H4 (cell line): ENCODE measurements around the gene DHX8. TPM values are rescaled to one million over a fixed set of nuclear protein-coding genes. Genes with fewer than 3 reads are reported as not detected.

Experiments
- DNase-seq: peaks from one replicate; pipeline ENCODE4 v3.0.0-alpha.2; 2015; ENCODE audit warnings: low spot score
- total RNA-seq: library from RNA; depleted of rRNA; stranded (reverse); fragments of >200 nt; shearing (Covaris generic); gene quantifications from 2 replicates; pipeline ENCODE4 v1.2.3, GENCODE V29; 2014

DHX8 gene
- total RNA-seq, 1 experiment from 2014 or later = 32.9 TPM

GRCh38 chr17:43524945-43525575 is 41.3 kb downstream of the DHX8 start:
- no peak for DNase-seq

- DNase-seq = no peak
Observed at GRCh38 chr17:43526886-43527648, 43.3 kb downstream of the DHX8 start.

DNA sequence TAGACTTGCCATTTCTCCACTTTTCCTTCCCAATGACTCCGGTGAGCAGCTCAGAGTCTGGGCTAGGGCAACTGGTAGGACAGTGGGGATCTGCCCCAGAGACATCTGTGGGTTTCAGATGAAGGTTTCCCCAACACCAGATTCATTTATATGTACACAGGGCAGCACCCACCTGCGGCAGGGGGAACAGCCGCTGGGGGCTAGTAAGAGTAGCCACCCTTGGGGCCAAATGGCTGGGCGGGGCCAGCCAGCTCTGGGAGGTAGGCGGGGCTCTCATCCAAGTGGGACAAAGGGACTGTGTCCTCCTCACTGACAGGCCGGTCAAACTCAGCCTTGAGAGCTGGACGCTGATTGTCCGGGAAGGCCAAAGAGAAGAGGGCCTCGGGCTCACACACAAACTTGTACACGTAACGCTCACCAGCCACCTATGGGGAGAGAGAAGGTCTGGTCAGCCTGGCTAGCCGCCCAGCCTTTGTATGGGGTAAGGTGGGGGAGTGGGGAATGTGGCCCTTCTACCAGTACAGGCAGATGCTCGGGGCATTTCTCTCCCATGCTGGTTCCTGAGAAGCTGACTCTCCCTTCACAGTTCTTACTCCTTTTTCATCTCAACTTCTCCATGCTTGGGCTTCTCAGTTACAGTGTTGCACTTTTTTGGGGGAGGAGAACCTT is 44.7 kb downstream of the DHX8 start:
- no peak for DNase-seq

GRCh38 chr17:43528988-43529814 is 45.4 kb downstream of the DHX8 start:
- DNase-seq = no peak

DNA sequence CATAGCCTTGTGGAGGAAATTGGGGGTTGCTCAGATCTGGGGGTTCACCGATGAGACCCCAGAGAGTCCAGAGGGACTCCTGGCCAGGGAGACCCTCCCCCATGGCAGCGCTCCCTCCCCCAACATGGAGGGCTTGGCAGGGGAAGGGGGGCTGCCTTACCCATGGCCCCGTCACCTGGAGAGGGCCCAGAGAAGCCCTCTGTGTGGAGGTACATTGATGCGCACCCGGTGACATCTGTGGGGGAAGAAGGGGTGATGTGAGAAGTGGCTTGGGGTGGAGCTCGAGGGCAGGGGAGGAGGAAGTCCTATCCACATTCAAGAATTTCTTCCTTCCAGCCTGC is 46.1 kb downstream of the DHX8 start:
- no peak for DNase-seq

DNA sequence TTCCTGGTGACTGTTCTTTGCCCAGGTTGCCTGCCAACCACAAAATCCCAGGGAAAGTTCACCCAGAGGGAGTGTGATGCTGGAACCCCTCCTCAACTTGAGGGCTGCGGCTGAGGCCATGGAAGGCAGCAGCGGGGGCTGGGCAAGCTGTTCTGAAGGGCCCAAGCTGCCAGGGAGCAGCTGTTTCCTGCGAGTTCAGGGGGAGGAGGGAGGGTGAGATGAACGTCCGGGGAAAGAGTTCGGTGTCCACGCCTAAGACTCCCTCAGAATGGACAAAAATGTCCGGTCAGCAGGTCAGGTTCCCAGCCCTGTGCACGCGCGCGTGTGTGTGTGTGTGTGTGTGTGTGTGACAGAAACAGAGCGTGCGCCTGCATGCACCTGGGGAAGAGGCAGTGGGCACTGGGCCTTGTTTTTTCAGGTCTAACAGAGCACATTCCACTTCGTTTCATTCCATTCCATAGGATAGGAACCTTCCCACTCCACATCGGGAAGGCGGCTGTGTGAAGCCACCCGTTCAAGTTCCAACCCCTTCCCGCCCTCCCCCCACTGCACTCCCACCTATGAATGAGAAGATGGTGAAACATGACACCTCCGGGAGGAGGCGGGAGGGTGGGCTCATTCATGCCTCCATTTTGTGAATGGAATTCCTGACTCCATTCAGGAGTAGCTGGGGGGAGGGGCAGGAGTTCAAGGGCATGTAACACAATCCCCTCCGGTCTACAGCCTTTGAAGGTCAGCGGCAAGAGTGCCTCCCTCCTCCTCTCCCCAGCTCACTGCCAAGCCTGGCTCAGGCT is 46.7 kb downstream of the DHX8 start:
- DNase-seq = peak; percentile 81

GRCh38 chr17:43531082-43531378 is 47.3 kb downstream of the DHX8 start:
- no peak for DNase-seq

DNA sequence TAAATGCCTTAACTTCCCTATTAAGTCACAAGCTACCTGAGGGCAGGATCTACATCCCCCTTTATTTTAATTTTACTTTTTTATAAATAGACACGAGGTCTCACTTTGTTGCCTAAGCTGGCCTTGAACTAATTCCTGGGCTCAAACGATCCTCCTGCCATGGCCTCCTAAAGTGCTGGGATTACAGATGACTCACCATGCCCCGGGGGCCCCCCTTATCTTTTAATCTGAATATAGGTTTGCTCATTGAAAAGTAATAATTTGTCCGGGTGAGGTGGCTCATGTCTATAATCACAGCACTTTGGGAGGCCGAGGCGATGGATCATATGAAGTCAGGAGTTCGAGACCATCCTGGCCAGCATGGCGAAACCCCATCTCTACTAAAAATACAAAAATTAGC is 48.2 kb downstream of the DHX8 start:
- DNase-seq = no peak

GRCh38 chr17:43532581-43532980 is 48.8 kb downstream of the DHX8 start:
- DNase-seq = no peak

- DNase-seq = no peak
Observed at GRCh38 chr17:43533699-43534098, 49.9 kb downstream of the DHX8 start.

DNA sequence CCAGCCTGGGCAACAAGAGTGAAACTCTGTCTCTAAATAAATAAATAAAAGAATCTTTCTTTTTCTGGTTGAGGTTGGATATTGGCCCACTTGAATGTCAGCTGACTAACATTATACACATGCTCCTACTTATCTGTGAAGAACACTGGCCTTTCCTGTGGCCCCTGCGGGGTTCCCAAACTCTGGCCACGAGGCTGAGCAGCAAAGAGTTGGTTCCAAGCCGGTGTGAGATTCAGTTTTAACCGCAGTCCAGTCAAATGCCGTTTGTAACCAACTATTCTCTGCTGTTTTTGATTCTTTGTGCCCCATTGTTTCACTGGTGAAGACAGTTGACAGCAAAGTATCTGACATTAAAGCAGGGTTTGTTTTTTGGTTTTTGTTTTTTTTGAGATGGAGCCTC is 51.1 kb downstream of the DHX8 start:
- no peak for DNase-seq

GRCh38 chr17:43536236-43536992 is 52.6 kb downstream of the DHX8 start:
- DNase-seq = peak; percentile 22

GRCh38 chr17:43540821-43541674 is 57.3 kb downstream of the DHX8 start:
- DNase-seq = no peak

DNA sequence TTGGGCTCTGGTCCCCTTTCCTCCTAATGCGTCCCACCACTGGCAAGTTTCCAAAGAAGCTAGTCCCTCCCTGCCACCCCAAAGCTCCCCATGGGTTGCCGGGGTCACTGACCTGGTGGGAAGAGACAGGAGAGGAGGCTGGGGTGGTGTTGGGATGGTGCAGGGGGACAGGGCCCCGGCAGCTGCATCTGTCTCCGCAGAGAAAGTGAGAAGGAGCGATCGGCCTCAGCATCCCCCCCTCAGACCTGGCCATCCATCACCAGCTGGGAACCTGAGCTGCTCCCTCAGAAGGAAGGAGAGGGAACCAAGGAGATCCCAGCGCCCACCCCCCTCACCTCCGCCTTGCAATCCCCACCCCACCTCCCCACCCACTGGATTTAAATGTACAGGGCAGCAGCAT is 59.1 kb downstream of the DHX8 start:
- no peak for DNase-seq

DNA sequence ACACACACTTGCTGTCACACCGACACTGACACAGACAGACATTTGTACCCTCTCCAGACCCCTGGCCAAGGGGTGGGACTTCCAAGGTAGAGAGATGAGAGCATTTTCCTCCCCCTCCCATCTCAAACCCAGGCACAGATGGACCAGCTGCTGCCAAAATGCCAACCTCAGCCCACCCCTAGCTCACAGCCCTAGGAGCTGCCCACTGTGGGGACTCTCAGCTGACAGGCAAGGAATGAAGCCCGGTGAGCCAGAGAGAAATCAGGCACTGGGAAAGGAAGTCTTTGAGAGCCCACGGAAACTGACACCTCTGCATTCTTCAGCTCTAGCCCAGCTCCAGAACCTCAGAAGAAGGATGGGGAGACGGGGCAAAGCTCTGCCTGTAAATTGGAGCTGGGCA is 59.5 kb downstream of the DHX8 start:
- no peak for DNase-seq

DNA sequence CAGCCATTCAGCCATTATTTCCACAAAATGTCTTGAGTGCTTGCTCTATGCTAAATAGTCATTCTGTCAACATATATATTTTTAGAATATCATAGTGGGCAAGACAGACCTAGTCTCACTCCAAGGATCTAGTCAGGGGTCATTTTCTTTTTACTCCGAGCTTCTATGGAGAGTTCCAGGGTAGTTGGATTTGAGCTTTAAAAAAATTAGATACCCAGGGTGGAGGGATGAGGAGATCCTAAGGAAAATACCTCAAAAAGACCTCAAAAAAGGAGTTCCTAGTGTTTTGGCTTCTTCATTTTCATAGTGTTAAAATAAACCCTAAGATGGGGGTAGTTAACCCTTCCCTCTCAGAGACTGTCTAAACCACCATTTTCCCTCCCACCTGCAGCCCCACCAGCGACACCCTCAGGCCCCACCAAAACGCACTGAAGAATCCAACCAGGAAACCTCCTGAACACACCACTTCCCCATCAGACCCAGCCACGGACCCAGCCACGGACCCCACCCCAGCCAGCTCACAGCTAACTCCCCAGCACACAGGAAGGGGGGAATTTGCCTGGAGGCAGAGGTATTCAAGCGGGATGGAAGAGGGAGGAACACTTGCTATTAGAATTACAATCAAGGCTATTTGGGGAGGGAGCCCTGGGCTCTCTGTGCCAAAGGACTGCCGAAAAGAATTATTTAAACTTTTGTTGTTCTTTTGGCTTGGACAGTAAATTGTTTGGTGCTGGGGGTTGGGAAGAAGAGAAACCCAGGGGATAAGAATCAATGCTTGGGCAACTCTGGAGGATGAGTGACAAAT is 60.2 kb downstream of the DHX8 start:
- DNase-seq = no peak

GRCh38 chr17:43545383-43545632 is 61.5 kb downstream of the DHX8 start:
- no peak for DNase-seq

DNA sequence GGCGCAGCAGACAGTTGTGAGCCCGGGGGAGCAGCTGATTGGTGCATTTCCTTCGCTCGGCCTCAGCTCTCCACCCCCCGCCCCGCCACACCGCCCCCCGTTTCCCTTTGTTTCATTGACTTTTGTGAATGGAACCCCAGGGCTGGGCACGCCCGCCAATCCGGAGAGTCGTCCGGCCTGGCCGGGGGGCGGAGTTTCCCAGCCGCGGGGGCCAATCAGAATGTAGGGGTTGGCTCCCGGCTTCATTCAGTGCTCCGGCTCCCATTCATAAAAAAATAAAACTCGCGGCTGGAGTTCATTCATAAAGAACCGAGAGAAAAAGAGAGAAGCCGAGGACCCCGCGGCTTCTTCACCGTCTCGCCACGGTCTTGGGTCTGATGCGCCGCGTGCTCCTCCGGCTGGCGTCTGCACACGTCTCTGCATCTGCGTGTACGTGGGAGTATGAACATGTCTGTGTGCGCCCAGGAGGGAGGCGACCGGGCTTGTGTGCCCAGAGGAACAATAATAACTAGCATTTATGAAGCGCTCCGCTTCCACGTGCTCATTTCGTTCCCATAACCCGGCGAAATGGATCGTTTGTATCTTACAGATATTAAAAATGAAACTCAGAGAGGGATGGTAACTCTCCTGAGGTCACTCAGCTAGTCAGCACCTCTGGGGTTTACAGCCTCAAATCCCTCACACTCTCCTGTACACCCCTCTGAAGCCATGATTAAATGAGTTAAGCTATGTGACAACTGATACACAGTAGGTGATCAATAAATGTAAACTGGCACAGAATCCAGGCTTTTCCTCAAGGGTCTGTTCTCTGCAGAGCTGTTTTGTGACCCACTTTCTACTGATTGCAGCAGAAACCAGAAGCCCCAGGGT is 62.8 kb downstream of the DHX8 start, which contains the start of gene ETV4:
Gene ETV4, minus strand, starts transcription at position 22 of the 870 bp plus-strand sequence. CDS start 723 bp downstream, outside the sequence.
- DNase-seq = peak; percentile 86
